HL-60 (cell line): ENCODE data around the gene ITGAE.
"Not testable (repeated sequence)": the region's sequence is repeated elsewhere in the genome, so short reads cannot be mapped to it uniquely, and the experiment has no call there.

Experiments used
- DNase-seq, 2 experiments: peaks; one replicate each; pipeline ENCODE4 v3.0.0-alpha.2; 2010 to 2020; ENCODE audit warnings: low read depth in 1 of 2, low spot score in 1 of 2
- H3K27ac ChIP-seq: fragments of 250-450 bp; sonication (Bioruptor Pico); replicated peaks from 2 replicates; pipeline ENCODE4 v1.5.1; 2020; ENCODE audit warnings: mild to moderate bottlenecking, moderate library complexity
- H3K27me3 ChIP-seq: fragments of 250-450 bp; sonication (Bioruptor Pico); 2 replicates; pipeline ENCODE4 v1.5.1; 2021; ENCODE audit warnings: mild to moderate bottlenecking, moderate library complexity; ENCODE audit not compliant: insufficient read depth, poor library complexity, severe bottlenecking
- H3K4me3 ChIP-seq: replicated peaks from 2 replicates; pipeline ENCODE4 v1.5.1; 2011; ENCODE audit warnings: mild to moderate bottlenecking, control low read depth, low read length; ENCODE audit not compliant: insufficient read depth
- GABPA ChIP-seq: IDR thresholded peaks from 2 replicates; pipeline ENCODE4 v1.6.1; 2012; ENCODE audit warnings: low read depth
- POLR2AphosphoS5 ChIP-seq: IDR thresholded peaks from 2 replicates; pipeline ENCODE4 v1.6.1; 2012; ENCODE audit warnings: low read depth
- SPI1 ChIP-seq: IDR thresholded peaks from 2 replicates; pipeline ENCODE4 v1.6.1; 2012; ENCODE audit warnings: low read depth, mild to moderate bottlenecking, borderline replicate concordance
- TF ChIP-seq, protein P1 (sequence below): IDR thresholded peaks from one replicate; pipeline ENCODE4 v1.5.1; 2011; ENCODE audit warnings: low read length, control low read depth, inconsistent platforms; ENCODE audit not compliant: insufficient read depth
- TF ChIP-seq, protein P2 (sequence below): IDR thresholded peaks from 2 replicates; pipeline ENCODE4 v1.6.1; 2012; ENCODE audit warnings: low read depth; ENCODE audit not compliant: insufficient replicate concordance

Gene ITGAE

DNA sequence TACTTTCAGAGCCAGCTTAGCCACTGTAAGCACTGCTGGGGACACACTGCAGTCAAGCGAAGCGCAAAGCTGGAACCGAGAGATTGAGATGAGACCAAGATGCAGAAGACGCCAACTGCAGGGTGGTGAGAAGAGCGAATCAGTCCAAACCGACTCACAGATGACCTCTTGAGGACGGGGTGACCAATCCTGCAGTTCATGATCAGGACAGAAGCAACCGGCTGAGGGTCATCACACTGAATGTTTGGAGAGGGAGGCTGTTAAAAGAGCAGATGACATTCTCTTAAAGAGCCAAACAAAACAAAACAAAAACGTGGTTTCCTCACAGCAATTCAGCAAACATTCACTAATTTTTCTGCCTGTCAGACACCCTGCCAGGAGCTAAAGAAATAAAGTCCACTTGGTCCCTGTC, 68.8 kb downstream of the ITGAE start:
- H3K4me3 ChIP-seq: no peak overlapping the region
- DNase-seq: no peak
- no peaks in the 10 kb centered on the region for H3K27me3 ChIP-seq
- TF ChIP-seq, protein P1, sequence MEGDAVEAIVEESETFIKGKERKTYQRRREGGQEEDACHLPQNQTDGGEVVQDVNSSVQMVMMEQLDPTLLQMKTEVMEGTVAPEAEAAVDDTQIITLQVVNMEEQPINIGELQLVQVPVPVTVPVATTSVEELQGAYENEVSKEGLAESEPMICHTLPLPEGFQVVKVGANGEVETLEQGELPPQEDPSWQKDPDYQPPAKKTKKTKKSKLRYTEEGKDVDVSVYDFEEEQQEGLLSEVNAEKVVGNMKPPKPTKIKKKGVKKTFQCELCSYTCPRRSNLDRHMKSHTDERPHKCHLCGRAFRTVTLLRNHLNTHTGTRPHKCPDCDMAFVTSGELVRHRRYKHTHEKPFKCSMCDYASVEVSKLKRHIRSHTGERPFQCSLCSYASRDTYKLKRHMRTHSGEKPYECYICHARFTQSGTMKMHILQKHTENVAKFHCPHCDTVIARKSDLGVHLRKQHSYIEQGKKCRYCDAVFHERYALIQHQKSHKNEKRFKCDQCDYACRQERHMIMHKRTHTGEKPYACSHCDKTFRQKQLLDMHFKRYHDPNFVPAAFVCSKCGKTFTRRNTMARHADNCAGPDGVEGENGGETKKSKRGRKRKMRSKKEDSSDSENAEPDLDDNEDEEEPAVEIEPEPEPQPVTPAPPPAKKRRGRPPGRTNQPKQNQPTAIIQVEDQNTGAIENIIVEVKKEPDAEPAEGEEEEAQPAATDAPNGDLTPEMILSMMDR: no peak
- TF ChIP-seq GABPA (no peak), SPI1 (no peak), POLR2AphosphoS5 (no peak)
- TF ChIP-seq, protein P2, sequence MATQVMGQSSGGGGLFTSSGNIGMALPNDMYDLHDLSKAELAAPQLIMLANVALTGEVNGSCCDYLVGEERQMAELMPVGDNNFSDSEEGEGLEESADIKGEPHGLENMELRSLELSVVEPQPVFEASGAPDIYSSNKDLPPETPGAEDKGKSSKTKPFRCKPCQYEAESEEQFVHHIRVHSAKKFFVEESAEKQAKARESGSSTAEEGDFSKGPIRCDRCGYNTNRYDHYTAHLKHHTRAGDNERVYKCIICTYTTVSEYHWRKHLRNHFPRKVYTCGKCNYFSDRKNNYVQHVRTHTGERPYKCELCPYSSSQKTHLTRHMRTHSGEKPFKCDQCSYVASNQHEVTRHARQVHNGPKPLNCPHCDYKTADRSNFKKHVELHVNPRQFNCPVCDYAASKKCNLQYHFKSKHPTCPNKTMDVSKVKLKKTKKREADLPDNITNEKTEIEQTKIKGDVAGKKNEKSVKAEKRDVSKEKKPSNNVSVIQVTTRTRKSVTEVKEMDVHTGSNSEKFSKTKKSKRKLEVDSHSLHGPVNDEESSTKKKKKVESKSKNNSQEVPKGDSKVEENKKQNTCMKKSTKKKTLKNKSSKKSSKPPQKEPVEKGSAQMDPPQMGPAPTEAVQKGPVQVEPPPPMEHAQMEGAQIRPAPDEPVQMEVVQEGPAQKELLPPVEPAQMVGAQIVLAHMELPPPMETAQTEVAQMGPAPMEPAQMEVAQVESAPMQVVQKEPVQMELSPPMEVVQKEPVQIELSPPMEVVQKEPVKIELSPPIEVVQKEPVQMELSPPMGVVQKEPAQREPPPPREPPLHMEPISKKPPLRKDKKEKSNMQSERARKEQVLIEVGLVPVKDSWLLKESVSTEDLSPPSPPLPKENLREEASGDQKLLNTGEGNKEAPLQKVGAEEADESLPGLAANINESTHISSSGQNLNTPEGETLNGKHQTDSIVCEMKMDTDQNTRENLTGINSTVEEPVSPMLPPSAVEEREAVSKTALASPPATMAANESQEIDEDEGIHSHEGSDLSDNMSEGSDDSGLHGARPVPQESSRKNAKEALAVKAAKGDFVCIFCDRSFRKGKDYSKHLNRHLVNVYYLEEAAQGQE: no peak
- no peak overlapping the region for H3K27ac ChIP-seq

DNA sequence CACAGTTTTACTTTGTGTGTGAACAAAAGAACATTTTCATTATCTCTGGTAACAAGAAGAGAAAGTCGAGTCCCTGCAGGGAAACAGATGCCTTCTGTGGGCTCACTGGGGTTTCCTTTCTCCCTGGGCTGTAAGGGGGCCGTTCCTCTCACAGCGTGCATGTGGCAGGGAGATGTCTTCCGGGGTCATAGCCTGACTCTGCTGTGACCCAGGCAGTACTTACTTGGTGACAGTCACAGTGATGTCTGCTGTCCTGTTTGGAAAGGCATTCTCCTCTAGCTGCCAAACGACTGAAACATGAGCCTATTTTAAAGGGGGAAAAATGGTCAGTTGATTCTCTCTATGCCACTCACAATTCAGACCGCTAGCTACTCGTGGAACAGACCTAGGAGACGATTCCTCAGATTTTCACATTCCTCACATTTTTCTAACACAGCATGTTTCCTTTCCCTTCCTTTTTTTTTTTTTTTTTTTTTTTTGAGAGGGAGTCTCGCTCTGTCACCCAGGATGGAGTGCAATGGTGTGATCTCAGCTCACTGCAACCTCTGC, 70.0 kb downstream of the ITGAE start:
- TF ChIP-seq, protein P2: no peak
- TF ChIP-seq GABPA: no peak
- no peak for TF ChIP-seq SPI1
- TF ChIP-seq, protein P1: no peak
- TF ChIP-seq POLR2AphosphoS5: no peak
- H3K4me3 ChIP-seq: no peak overlapping the region
- no peak overlapping the region for H3K27ac ChIP-seq
- DNase-seq: no peak
- no peaks in the 10 kb centered on the region for H3K27me3 ChIP-seq

DNA sequence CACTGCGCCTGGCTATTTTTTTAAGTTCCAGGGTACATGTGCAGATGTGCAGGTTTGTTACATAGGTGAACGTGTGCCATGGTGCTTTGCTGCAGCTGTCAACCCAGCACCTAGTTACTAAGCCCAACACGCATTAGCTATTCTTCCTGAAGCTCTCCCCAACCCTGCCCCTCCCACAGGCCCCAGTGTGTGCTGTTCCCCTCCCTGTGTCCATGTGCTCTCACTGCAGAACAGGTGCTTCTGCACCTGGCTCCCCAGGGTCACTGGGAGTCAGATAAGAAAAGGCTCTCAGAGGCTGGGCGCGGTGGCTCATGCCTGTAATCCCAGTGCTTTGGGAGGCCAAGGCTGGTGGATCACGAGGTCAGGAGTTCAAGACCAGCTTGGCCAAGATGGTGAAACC, 71.1 kb downstream of the ITGAE start:
- TF ChIP-seq POLR2AphosphoS5 (no peak), SPI1 (no peak), GABPA (no peak)
- TF ChIP-seq, protein P2: no peak
- TF ChIP-seq, protein P1: no peak
- no peaks in the 10 kb centered on the region for H3K27me3 ChIP-seq
- no peak for DNase-seq
- no peak overlapping the region for H3K27ac ChIP-seq
- no peak overlapping the region for H3K4me3 ChIP-seq

DNA sequence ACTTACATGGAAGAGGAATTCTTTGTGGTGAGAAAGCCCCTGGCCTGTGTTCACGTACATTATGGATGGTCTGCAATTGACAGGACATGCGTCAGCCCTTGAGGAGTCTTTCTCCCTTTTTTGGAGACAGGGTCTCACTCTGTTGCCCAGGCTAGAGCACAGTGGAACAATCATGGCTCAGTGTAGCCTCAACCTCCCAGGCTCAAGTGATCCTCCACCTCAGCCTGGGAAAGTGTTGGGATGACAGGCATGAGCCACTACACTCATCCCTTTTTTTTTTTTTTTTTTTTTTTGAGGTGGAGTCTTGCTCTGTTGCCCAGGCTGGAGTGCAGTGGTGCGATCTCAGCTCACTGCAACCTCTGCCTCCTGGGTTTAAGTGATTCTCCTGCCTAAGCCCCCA, 72.9 kb downstream of the ITGAE start:
- not testable (repeated sequence) for H3K27me3 ChIP-seq, H3K4me3 ChIP-seq, H3K27ac ChIP-seq, DNase-seq
